ENCODE results near the gene TNFAIP3.

TNFAIP3 gene

GRCh38 chr6:137871831-137872454, 4.9 kb downstream of the TNFAIP3 start:
- no peak for TF ChIP-seq ZFX (IDR thresholded peaks at IDR 0.05)
- no peak for TF ChIP-seq CTCF (conservative IDR thresholded peaks at IDR 0.05)
- H3K27ac ChIP-seq, result no peak overlapping the region

GRCh38 chr6:137872581-137873115, 5.6 kb downstream of the TNFAIP3 start:
- no peak overlapping the region for H3K27ac ChIP-seq
- no peak for TF ChIP-seq ZFX (IDR thresholded peaks at IDR 0.05)
- no peak for TF ChIP-seq CTCF (conservative IDR thresholded peaks at IDR 0.05)

DNA sequence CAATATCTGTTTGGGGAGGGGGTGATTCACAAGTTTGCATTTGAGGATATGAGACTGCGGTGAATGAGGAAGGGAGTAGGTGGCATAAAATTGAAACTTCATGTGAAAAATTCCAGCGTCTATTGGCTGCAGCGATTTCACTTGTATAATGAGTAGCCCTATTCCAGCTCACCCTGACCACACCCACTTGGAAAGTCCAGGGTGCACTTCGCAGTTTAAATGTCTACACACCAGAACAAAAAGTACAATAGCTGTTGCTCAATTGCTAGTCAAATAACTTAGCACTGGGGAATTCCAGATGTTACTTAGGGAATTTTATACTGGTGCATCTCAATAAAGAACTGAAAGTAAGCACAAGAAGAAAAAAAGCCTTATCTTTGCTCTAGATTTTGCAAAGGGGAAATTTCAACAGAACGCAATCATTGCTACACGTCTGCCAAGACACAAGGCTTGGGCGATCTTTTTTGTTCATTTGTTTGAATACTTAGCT, 6.3 kb downstream of the TNFAIP3 start:
- TF ChIP-seq ZFX (IDR thresholded peaks at IDR 0.05) (no peak), CTCF (conservative IDR thresholded peaks at IDR 0.05) (no peak)
- no peak overlapping the region for H3K27ac ChIP-seq

GRCh38 chr6:137874204-137875057, 7.4 kb downstream of the TNFAIP3 start:
- TF ChIP-seq CTCF (conservative IDR thresholded peaks at IDR 0.05) (no peak), ZFX (IDR thresholded peaks at IDR 0.05) (no peak)
- no peak overlapping the region for H3K27ac ChIP-seq

DNA sequence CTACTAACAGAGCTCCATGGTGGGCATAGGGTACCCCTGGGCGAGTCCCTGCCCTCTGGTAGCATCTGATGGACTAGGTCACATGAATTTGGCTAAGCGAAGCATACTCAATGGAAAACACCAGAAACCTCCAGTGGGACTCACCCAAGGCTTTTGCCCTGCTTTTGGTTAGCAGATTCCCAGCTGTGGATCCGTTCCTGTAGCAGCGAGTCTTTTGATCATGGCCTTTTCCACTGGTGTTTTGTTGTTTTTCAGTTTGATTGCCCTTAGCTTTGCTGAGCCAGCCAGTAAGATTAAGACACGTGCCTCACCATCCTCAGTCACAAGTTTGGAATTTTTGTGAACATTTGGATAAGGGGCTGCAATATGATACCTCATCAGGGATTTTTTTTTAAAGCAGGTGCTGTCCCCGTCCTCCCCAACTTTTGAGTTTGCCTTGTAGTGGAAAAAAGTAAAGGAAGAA, 8.0 kb downstream of the TNFAIP3 start:
- no peak overlapping the region for H3K27ac ChIP-seq
- TF ChIP-seq ZFX (IDR thresholded peaks at IDR 0.05) (no peak), CTCF (conservative IDR thresholded peaks at IDR 0.05) (no peak)

DNA sequence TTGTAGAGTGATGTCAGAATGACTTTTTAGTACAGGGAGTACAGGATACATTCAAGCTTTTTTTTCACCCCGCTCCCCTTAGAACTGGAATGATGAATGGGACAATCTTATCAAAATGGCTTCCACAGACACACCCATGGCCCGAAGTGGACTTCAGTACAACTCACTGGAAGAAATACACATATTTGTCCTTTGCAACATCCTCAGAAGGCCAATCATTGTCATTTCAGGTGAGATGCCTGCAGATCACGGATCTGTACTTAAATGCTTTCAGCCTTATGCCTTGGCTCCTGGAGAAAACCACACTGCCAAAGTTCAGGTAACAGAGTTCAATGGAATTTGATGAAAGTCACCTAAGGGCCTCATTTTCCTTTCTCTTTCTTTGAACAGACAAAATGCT, 8.5 kb downstream of the TNFAIP3 start:
- H3K27ac ChIP-seq, result no peak overlapping the region
- TF ChIP-seq CTCF (conservative IDR thresholded peaks at IDR 0.05), result no peak
- no peak for TF ChIP-seq ZFX (IDR thresholded peaks at IDR 0.05)

DNA sequence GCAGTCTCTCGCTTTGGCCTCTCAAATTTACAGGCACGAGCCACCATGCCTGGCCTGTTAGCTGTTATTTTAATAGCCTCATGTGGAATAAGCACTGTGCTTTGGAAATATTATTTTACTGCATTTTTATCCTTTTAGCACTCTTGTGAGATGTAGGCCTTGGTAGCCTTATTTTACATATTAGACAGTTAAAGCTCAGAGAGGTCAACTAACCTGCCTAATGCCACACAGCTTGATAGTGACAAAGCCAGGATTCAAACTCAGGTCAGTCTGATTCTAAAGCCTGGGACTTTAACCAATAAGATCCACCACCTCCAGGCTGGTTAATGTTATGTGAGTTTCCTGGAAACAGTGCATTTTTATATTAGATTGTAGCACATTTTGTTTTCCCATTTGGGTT, 9.5 kb downstream of the TNFAIP3 start:
- TF ChIP-seq CTCF (conservative IDR thresholded peaks at IDR 0.05) (no peak), ZFX (IDR thresholded peaks at IDR 0.05) (no peak)
- no peak overlapping the region for H3K27ac ChIP-seq
